ENCODE measurements around the gene MYO7B. TPM values are rescaled to one million over a fixed set of nuclear protein-coding genes. Genes with fewer than 3 reads are reported as not detected.
A peak's percentile ranks its signal among the peaks of the same experiment; 100 is the strongest.

MYO7B gene
- total and polyA plus RNA-seq, 2 donors (not counting 1 experiment from before 2014, with no cell fraction given), result under 0.01 TPM; not detected in 1

DNA sequence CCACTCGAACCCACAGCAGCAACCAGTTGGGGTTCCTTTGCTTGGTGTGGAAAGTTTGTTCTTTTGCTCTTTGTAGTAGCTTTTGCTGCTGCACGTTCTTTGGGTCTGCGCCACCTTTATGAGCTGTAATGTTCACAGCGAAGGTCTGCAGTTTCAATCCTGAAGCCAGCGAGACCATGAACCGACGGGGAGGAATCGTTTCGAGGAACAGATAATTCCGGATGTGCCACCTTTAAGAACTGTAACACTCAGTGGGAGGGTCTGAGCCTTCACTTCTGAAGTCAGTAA lies 124.8 kb downstream of the MYO7B start:
- TF ChIP-seq, protein P1, sequence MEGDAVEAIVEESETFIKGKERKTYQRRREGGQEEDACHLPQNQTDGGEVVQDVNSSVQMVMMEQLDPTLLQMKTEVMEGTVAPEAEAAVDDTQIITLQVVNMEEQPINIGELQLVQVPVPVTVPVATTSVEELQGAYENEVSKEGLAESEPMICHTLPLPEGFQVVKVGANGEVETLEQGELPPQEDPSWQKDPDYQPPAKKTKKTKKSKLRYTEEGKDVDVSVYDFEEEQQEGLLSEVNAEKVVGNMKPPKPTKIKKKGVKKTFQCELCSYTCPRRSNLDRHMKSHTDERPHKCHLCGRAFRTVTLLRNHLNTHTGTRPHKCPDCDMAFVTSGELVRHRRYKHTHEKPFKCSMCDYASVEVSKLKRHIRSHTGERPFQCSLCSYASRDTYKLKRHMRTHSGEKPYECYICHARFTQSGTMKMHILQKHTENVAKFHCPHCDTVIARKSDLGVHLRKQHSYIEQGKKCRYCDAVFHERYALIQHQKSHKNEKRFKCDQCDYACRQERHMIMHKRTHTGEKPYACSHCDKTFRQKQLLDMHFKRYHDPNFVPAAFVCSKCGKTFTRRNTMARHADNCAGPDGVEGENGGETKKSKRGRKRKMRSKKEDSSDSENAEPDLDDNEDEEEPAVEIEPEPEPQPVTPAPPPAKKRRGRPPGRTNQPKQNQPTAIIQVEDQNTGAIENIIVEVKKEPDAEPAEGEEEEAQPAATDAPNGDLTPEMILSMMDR (conservative IDR thresholded peaks at IDR 0.05 in 1 of 2, IDR thresholded peaks at IDR 0.05 in 1 of 2; ENCODE audit: low read depth in 1 of 2, low read length in 2 of 2), result no peak
- no peak for TF ChIP-seq EZH2 (IDR thresholded peaks at IDR 0.05; ENCODE audit: low read length, missing control alignments)

DNA sequence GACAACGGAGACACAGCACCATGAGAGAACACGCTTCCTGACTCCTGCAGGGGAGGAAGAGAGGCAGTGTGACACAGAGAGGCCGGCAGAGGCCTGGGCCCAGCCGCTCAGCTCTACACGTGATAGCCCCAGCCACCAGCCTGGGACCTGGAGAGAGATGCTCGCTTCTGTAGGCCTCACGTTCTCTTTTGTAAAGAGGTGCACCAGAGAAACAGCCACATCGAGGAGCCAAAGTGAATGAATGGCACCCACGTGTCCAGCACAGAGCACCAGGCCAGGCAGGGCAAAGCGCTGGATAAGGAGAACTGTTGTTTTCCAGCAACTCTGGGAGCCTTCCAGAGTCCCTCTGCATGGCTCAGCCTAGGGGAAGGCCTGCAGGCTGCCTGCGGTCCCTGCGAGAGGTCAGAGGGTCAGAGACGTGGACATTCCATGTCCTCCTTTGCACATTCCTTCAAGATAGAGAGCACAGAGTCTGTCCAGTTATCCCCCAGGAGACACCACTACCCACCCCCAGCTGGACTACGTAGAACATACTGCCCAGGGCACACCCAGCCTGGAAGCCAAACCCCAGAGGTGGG lies 125.7 kb downstream of the MYO7B start:
- no peak overlapping the region for H3K4me2 ChIP-seq (ENCODE audit: extremely low read depth, insufficient read depth, low read length)
- no peak overlapping the region for H3K9ac ChIP-seq (ENCODE audit: insufficient read depth, low read length)
- no peaks in the 10 kb centered on the region for H4K20me1 ChIP-seq (ENCODE audit: control insufficient read depth, extremely low read depth, insufficient read depth, low read length)
- H3K79me2 ChIP-seq (ENCODE audit: control insufficient read depth, insufficient read depth, low read length), result no peaks in the 10 kb centered on the region
- H3K27ac ChIP-seq (ENCODE audit: insufficient read depth, low read length), result no peak overlapping the region
- H3K9me3 ChIP-seq (ENCODE audit: control insufficient read depth, insufficient read depth, low read depth, low read length), result no peaks in the 10 kb centered on the region
- no peak overlapping the region for H3K4me3 ChIP-seq (replicated peaks in 1 of 4; ENCODE audit: control extremely low read depth in 1 of 4, insufficient read depth in 1 of 4, low read depth in 3 of 4, low read length in 4 of 4)
- no peak overlapping the region for H2AFZ ChIP-seq (ENCODE audit: low read length)
- TF ChIP-seq EZH2 (IDR thresholded peaks at IDR 0.05; ENCODE audit: low read length, missing control alignments), result no peak
- H3K36me3 ChIP-seq (ENCODE audit: control insufficient read depth, insufficient read depth, low read length), result no peaks in the 10 kb centered on the region
- peaks cover 25% of the 10 kb centered on the region for H3K27me3 ChIP-seq (ENCODE audit: control insufficient read depth, insufficient read depth, low read length)
- peak in 1 of 2 donors; percentile 54 for DNase-seq (ENCODE audit: low read depth in 2 of 2)
- peaks cover 3% of the 10 kb centered on the region for H3K4me1 ChIP-seq (ENCODE audit: control insufficient read depth, extremely low read depth, insufficient read depth, low read length)

More for the DNA sequence above, 124.8 kb downstream of the MYO7B start:
- H3K9me3 ChIP-seq (ENCODE audit: control insufficient read depth, insufficient read depth, low read depth, low read length), result no peaks in the 10 kb centered on the region
- H3K27me3 ChIP-seq (ENCODE audit: control insufficient read depth, insufficient read depth, low read length), result peaks cover 17% of the 10 kb centered on the region
- H2AFZ ChIP-seq (ENCODE audit: low read length), result no peak overlapping the region
- H4K20me1 ChIP-seq (ENCODE audit: control insufficient read depth, extremely low read depth, insufficient read depth, low read length), result no peaks in the 10 kb centered on the region
- no peak overlapping the region for H3K4me3 ChIP-seq (replicated peaks in 1 of 4; ENCODE audit: control extremely low read depth in 1 of 4, insufficient read depth in 1 of 4, low read depth in 3 of 4, low read length in 4 of 4)
- no peak for DNase-seq (ENCODE audit: low read depth in 2 of 2)
- no peak overlapping the region for H3K9ac ChIP-seq (ENCODE audit: insufficient read depth, low read length)
- no peak overlapping the region for H3K27ac ChIP-seq (ENCODE audit: insufficient read depth, low read length)
- H3K79me2 ChIP-seq (ENCODE audit: control insufficient read depth, insufficient read depth, low read length), result no peaks in the 10 kb centered on the region
- H3K4me1 ChIP-seq (ENCODE audit: control insufficient read depth, extremely low read depth, insufficient read depth, low read length), result peaks cover 3% of the 10 kb centered on the region
- no peak overlapping the region for H3K4me2 ChIP-seq (ENCODE audit: extremely low read depth, insufficient read depth, low read length)
- no peaks in the 10 kb centered on the region for H3K36me3 ChIP-seq (ENCODE audit: control insufficient read depth, insufficient read depth, low read length)

DNA sequence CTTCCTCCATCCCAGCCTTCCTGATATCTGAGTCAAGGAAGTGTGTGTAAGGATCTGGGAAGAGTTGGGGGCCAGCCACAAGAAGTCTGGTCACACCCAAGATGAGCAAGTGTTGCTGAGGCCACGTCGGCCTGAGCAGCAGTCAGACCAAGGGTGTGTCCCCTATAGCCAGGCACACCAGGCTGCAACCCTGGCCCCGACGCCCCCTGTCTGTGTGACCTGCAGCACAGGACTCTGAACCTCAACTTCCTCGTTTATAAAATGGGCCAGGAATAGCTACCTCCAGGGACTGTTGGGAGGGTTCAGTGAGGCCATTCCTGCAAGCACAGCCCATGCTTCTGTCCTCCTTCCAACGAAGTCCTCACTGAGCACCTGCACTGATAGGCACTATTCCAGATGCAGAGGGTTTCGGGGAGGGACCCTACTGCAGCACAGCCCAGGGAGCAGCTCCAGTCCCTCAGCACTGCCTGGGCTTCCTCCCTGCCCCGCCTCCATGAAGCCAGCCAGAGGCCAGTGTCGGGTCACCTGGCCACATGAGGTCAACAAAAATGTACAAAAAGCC lies 126.5 kb downstream of the MYO7B start:
- H3K9ac ChIP-seq (ENCODE audit: insufficient read depth, low read length), result no peak overlapping the region
- H3K4me2 ChIP-seq (ENCODE audit: extremely low read depth, insufficient read depth, low read length), result no peak overlapping the region
- H4K20me1 ChIP-seq (ENCODE audit: control insufficient read depth, extremely low read depth, insufficient read depth, low read length), result no peaks in the 10 kb centered on the region
- no peak overlapping the region for H3K4me3 ChIP-seq (replicated peaks in 1 of 4; ENCODE audit: control extremely low read depth in 1 of 4, insufficient read depth in 1 of 4, low read depth in 3 of 4, low read length in 4 of 4)
- DNase-seq (ENCODE audit: low read depth in 2 of 2), result peak in 1 of 2 donors; percentile 24
- TF ChIP-seq, protein P1 (conservative IDR thresholded peaks at IDR 0.05 in 1 of 2, IDR thresholded peaks at IDR 0.05 in 1 of 2; ENCODE audit: low read depth in 1 of 2, low read length in 2 of 2), result peak in 1 of 2 donors; percentile 5
- TF ChIP-seq EZH2 (IDR thresholded peaks at IDR 0.05; ENCODE audit: low read length, missing control alignments), result no peak
- H3K27me3 ChIP-seq (ENCODE audit: control insufficient read depth, insufficient read depth, low read length), result peaks cover 31% of the 10 kb centered on the region
- no peaks in the 10 kb centered on the region for H3K9me3 ChIP-seq (ENCODE audit: control insufficient read depth, insufficient read depth, low read depth, low read length)
- H3K4me1 ChIP-seq (ENCODE audit: control insufficient read depth, extremely low read depth, insufficient read depth, low read length), result peaks cover 3% of the 10 kb centered on the region
- H3K27ac ChIP-seq (ENCODE audit: insufficient read depth, low read length), result no peak overlapping the region
- H2AFZ ChIP-seq (ENCODE audit: low read length), result no peak overlapping the region
- H3K36me3 ChIP-seq (ENCODE audit: control insufficient read depth, insufficient read depth, low read length), result no peaks in the 10 kb centered on the region
- no peaks in the 10 kb centered on the region for H3K79me2 ChIP-seq (ENCODE audit: control insufficient read depth, insufficient read depth, low read length)
